ENCODE results near the gene CEP295NL.
"Not testable (repeated sequence)": the region's sequence is repeated elsewhere in the genome, so short reads cannot be mapped to it uniquely, and the experiment has no call there.

DNA sequence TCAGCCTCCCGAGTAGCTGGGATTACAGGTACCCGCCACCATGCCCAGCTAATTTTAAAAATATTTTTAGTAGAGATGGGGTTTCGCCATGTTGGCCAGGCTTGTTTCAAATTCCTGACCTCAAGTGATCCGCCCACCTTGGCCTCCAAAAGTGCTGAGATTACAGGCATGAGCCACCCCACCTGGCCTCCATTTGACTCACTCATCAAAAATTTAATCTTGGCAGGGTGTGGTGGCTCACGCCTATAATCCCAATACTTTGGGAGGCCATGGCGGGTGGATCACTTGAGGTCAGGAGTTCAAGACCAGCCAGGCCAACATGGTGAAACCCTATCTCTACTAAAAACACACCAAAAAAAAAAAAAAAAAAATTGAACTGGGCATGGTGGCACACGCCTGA, 8.5 kb upstream of the CEP295NL start:
- TF ChIP-seq SP1 (IDR thresholded peaks at IDR 0.05); FOXA1 (IDR thresholded peaks at IDR 0.05); LEF1 (IDR thresholded peaks at IDR 0.05; ENCODE audit: borderline replicate concordance): not testable (repeated sequence)
